MV-4-11 (cell line): ENCODE data around the gene MED12.
"Not testable (repeated sequence)": the region's sequence is repeated elsewhere in the genome, so short reads cannot be mapped to it uniquely, and the experiment has no call there.

Experiments used
- DNase-seq: peaks from one replicate; lab custom pipeline; 2025; lab: John Stamatoyannopoulos, UW

Gene MED12

DNA sequence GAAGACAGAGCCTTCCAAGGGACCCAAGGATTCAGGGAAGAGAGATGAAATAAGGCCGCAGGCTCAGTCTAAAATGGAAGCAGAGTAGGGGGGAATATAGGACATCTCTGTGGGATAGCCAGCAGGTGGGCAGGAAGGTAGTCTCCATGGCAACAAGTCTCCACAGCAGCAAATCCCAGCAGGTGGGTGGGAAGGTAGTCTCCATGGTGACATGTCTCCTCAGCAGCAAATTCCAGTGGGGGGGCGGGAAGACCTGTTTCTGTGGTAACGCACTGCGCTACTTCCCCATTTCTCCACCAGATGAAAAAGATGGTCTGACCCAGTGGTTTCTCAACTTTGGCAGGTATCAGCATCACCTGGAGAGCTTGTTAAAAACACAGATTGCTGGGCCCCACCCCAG, 44.6 kb downstream of the MED12 start:
- DNase-seq: no peak

DNA sequence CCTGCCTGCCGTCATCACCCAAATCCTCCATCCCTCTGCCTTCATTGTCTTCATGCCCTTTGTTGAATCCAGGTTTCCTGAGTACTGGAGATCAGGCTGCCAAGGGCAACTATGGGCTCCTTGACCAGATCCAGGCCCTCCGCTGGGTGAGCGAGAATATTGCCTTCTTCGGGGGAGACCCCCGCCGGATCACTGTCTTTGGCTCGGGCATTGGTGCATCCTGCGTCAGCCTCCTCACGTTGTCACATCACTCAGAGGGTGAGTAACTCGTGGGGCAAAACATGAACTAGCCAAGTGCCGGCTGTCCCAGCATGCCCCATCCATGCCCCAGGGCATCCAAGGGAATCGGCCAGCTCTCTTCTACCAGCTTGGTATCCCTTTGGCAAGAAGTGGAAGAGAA, 45.7 kb downstream of the MED12 start:
- no peak for DNase-seq

DNA sequence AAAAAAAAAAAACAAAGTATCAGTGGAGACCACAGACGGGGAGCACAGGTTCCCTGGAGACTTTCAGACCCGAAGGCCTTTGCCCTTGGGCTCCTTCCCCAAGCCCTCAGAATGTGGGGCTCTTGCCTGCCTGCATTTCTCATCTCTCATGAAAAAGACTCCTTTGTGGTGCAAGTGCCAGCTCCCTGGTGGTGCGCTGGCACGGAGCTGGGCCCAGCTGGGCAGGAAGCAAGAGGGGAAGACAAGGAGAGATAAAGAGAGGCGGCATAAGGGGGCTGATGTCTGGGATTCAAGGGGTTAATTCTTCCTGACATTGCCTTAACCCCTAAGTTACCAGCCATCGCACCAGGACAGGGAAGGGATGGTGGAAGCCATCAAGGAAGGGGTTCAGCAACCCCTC, 48.1 kb downstream of the MED12 start:
- no peak for DNase-seq

- no peak for DNase-seq
Observed at GRCh38 chrX:71167031-71167781, 48.8 kb downstream of the MED12 start.

GRCh38 chrX:71168134-71168533, 49.7 kb downstream of the MED12 start:
- DNase-seq: no peak

DNA sequence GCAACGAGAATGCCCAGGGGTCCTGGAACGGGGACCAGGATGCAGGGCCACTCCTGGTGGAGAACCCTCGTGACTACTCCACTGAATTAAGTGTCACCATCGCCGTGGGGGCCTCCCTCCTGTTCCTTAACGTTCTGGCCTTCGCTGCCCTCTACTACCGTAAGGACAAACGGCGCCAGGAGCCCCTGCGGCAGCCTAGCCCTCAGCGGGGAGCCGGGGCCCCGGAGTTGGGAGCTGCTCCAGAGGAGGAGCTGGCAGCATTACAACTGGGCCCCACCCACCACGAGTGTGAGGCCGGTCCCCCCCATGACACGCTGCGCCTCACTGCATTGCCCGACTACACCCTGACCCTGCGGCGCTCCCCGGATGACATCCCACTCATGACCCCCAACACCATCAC, 51.2 kb downstream of the MED12 start:
- DNase-seq: no peak

DNA sequence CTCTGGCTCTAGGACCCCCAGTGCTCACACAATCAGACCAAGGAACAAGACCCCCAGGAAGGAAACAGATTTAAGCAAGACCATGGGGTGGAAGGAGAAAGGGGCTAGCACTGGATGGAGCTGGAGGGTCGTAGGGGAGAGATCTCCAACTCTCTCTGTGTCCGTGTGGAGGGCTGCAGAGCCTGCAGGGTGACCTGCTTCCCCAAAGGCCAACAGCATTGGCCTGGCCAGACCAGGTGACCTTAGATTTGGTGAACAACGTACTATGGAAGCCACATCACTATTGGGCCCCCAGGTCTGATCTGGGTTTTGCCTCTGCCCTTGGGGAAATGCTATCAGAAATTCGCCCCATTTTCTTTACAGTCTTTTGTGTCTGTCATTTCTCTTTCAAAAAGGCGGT, 52.3 kb downstream of the MED12 start:
- DNase-seq: no peak

- DNase-seq: no peak
Observed at GRCh38 chrX:71171110-71171801, 52.9 kb downstream of the MED12 start.

DNA sequence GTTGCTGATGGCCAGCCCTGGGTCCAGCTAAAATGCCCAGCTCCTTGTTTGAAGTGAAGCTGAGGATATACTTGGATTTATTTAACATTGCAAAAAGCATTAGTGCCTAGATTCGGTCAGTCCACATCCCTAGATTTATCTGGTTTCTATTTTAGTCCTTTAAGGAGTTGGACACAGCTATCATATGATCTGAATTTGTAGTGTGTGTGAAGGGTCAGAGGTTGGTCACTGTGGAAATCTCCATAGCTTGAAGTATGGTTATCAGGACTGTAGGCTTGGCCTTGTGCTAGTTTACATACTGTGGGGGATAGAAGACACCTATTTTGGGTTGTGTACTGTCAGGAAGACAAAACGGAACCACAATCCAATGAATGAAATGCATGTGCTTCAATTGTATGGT, 55.0 kb downstream of the MED12 start:
- no peak for DNase-seq

DNA sequence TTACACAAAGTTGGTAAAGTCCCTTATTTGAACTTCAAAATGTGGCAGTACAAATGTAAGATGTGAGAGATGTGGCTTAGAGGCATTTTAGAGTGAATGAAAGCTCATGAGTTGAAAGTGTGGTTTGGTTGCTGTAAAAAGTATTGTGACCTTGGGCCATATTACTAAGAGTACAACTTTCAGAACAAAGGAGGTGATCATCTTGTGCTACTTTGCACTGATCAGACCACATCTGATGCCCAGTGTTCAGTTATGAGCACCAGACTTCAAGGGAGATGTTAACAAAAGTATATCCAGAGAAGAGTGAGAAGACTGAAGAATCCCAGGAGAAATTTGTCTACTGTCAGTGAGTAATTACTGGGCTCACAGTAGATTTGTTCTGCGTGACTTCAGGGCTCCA, 56.4 kb downstream of the MED12 start:
- DNase-seq: no peak

DNA sequence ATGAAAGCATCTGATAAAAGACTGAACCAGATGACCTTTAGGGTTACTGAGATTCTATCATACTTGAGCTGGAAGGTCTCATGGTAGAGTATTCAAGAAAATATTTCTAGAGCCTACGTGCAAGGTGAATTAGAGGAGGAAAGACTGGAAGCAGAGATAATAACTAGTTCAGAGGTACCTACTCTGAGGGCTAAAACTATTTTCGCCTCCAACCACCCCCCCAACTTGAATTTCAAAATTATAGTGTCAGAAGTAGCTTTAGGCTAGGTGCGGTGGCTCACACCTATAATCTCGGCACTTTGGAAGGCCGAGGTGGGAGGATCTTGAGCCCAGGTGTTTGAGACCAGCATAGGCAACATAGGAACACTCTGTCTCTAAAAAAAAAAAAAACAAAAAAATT, 57.1 kb downstream of the MED12 start:
- no peak for DNase-seq

- DNase-seq: no peak
Observed at GRCh38 chrX:71177327-71177726, 58.9 kb downstream of the MED12 start.

DNA sequence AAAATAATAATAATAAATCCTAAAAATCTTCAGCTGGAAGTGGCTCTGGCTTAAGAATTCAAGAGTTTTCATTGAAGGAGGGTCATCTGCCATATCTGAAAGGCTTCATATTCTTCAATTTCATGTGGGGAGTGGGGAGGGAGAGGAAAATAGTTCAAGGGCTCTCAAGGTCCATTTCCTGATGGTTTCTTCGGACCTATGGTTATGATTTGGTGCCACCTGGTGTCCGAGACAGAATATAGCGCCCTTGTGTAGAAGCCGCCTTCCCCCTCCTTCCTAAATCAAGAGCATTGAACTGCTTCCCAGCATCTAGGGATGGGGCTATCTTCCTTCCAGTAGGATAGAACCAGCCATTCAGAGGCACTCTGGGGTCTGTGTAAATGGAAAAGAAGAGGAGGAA, 60.5 kb downstream of the MED12 start:
- peak; percentile 47 for DNase-seq

- DNase-seq: not testable (repeated sequence)
Observed at GRCh38 chrX:71180579-71181265, 62.3 kb downstream of the MED12 start.

GRCh38 chrX:71181558-71181909, 63.1 kb downstream of the MED12 start:
- DNase-seq: peak; percentile 51

DNA sequence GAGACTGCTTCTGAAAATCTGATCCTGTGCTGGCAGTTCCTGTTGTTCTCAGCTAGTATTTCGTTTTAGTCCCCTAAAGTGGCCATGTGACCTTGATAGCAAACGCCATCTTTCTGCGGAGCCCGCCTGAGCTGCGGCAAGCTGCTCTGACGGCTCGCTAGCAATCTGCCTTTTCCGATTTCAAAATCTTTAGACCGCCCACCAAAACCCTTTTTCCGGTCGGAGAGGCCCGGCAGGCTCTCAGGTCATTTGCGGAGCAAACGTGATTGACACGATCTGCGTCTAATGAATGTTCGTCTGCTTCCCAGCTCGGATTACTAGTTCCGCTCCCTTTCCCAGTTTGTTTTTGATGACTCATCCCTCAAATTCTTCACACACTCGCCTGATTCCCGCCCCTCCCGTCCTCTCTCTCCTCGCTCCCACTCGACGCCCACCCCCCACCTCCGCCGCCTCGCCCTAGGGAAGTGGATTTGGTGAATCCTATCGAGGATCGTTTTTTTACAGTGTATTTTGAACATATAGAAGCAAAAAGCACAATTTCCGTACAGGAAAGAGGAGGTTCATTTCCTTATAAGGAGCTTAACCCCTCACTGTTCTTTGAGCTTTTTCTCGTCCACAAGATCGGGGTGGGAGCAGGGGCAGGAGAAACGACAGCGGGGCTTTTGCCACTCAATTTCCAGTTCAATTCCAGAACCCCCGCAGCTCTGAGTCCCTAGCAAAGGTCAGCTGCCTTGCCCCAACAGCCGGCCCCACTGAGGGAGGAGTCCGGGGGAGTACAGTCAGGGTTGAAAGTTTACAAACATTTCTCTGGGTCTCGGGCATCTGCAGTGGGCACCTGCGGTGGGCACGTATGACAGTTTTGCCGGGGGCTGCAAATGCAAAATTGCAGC, 63.8 kb downstream of the MED12 start:
- DNase-seq: peak; percentile 95

DNA sequence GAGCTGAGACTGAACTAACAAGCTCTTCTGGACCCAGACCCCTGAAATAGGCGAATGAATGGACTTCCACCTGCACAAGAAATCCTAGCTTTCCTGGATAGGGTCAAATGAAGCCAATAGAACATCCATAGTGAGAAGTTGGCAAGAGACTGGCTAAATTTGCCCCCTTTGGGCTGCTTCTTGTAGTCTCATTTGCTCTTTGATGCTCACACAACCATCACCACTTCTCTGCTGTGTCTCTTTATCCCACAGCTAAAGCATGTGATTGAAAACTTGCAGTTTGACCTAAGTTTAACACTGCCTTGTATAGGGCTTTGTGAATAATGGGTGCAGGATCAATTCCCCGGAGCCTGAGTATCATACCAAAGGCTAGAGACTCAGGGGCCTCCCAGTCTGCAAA, 64.5 kb downstream of the MED12 start:
- DNase-seq: no peak

GRCh38 chrX:71183341-71183740, 64.9 kb downstream of the MED12 start:
- no peak for DNase-seq

GRCh38 chrX:71184092-71184491, 65.7 kb downstream of the MED12 start:
- DNase-seq: no peak

GRCh38 chrX:71184803-71185495, 66.6 kb downstream of the MED12 start:
- DNase-seq: no peak

GRCh38 chrX:71191248-71191647, 72.9 kb downstream of the MED12 start:
- DNase-seq: no peak
